ENCODE results near the gene ITIH3. TPM values are rescaled to one million over a fixed set of nuclear protein-coding genes. Genes with fewer than 3 reads are reported as not detected.

ITIH3 gene
- total RNA-seq, 1 donor from 2014 or later, result not detected

DNA sequence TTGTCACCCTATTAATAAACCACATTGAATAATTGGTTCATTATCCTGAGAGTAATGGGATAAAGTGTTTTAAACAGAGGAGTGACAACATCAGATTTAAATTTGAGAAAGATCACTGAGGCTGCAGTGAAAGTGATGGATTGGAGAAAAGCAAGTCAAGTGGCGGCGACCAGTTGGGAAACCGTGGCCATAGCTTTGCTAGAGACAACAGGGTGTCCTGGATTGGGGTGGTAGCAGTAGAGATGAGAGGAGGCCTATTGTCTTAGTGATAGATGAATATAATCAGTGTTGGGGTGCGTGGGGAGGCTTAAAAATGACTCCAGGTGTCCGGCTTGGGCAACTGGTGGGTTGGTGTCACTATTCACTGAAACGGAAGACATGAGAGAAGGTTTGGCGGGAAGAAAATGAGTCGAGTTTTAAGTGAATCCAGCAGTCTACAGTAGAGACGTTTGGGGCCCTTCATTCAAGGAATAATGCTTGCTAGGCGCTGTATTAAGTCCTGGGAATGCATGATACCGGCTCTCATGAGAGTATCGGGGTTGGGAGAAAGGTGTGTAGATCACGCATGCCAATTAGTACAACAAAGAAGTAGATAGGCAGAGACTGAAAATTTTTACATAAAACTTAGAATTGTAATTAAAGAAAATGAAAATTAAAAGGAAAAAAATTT lies 24.7 kb upstream of the ITIH3 start:
- TF ChIP-seq, protein P1, sequence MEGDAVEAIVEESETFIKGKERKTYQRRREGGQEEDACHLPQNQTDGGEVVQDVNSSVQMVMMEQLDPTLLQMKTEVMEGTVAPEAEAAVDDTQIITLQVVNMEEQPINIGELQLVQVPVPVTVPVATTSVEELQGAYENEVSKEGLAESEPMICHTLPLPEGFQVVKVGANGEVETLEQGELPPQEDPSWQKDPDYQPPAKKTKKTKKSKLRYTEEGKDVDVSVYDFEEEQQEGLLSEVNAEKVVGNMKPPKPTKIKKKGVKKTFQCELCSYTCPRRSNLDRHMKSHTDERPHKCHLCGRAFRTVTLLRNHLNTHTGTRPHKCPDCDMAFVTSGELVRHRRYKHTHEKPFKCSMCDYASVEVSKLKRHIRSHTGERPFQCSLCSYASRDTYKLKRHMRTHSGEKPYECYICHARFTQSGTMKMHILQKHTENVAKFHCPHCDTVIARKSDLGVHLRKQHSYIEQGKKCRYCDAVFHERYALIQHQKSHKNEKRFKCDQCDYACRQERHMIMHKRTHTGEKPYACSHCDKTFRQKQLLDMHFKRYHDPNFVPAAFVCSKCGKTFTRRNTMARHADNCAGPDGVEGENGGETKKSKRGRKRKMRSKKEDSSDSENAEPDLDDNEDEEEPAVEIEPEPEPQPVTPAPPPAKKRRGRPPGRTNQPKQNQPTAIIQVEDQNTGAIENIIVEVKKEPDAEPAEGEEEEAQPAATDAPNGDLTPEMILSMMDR (IDR thresholded peaks at IDR 0.05; ENCODE audit: partially characterized antibody, unreplicated experiment), result no peak
- Mint-ChIP-seq H3K27ac (ENCODE audit: unreplicated experiment) (peak overlapping the region; percentile 24), H3K9me3 (ENCODE audit: unreplicated experiment) (peaks cover 4% of the 10 kb centered on the region), H3K4me3 (ENCODE audit: unreplicated experiment) (peak overlapping the region; percentile 96), H3K4me1 (ENCODE audit: low read depth, unreplicated experiment) (peaks cover 15% of the 10 kb centered on the region), H3K36me3 (ENCODE audit: unreplicated experiment) (no peaks in the 10 kb centered on the region), H3K27me3 (ENCODE audit: unreplicated experiment) (peaks cover 8% of the 10 kb centered on the region)
- DNase-seq, result no peak

DNA sequence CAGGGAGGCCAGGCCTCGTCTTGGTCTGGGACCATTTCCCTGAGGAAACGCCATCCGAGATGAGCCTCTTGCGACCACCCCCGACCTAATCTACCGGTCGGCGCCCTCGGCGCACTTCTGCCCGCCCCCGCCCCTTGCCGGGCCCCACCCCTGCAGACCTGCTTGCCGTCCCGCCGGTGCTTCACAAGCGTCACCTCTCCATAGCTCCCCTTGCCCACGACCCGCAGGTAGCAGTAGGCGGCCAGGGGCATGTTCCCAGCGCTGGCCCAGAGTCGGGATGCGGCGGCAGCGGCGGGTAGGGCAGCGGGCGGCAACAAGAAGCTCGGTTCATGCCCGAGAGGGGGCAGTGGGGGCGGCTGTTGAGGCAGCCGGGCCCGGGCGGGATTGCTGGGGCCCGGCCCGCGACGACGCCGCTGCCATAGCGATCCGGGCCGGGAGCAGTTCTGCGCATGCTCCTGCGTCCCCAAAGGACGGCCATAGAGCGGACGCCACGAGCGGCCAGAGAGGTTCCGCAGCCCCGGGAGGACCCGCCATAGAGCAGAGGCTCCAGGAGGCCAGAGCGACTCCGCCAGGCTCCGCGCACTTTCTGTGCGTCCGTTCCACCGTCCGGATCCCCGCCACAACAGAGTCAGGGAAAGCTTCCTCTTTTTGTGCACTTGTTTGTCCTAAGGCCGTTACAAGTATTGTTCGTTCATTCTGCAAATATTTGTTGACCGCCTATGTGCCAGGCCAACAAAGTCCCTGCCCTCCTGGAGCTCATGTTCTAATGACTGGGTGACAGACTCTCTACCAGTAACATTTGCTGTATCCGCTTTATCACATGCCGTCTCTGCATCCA lies 23.9 kb upstream of the ITIH3 start, which contains the start of gene NEK4:
TSS of gene NEK4 (minus strand) at position 445 of the 838 bp plus-strand sequence. CDS start at position 251, 194 bp downstream.
- TF ChIP-seq, protein P1 (IDR thresholded peaks at IDR 0.05; ENCODE audit: partially characterized antibody, unreplicated experiment), result no peak
- H3K4me1 Mint-ChIP-seq (ENCODE audit: low read depth, unreplicated experiment), result peaks cover 15% of the 10 kb centered on the region
- peaks cover 8% of the 10 kb centered on the region for H3K27me3 Mint-ChIP-seq (ENCODE audit: unreplicated experiment)
- H3K9me3 Mint-ChIP-seq (ENCODE audit: unreplicated experiment), result peaks cover 4% of the 10 kb centered on the region
- H3K27ac Mint-ChIP-seq (ENCODE audit: unreplicated experiment), result peak within 1 kb of the TSS; percentile 96
- no peaks in the 10 kb centered on the region for H3K36me3 Mint-ChIP-seq (ENCODE audit: unreplicated experiment)
- H3K4me3 Mint-ChIP-seq (ENCODE audit: unreplicated experiment), result peak within 1 kb of the TSS; percentile 96
- DNase-seq, result peak; percentile 96

DNA sequence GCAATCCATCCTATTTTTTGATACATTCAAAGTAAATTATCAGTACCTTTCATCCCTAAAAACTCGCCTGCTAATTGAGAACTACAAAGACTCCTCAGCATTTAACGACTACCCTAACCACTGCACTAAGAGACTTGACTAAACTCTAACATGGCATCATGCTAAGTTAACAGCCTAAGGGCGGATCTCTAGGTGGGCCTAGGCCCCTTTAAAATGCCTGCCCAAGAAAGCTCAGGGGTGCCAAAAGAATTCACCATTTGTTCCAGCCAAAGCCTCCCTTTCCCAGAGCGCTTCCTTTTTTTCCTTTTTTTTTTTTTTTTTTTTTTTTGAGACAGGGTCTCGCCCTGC lies 23.3 kb upstream of the ITIH3 start:
- Mint-ChIP-seq H3K4me1 (ENCODE audit: low read depth, unreplicated experiment) (peaks cover 15% of the 10 kb centered on the region), H3K4me3 (ENCODE audit: unreplicated experiment) (peak overlapping the region; percentile 96), H3K27me3 (ENCODE audit: unreplicated experiment) (peaks cover 8% of the 10 kb centered on the region), H3K36me3 (ENCODE audit: unreplicated experiment) (no peaks in the 10 kb centered on the region), H3K9me3 (ENCODE audit: unreplicated experiment) (peaks cover 4% of the 10 kb centered on the region), H3K27ac (ENCODE audit: unreplicated experiment) (peak overlapping the region; percentile 96)
- DNase-seq, result no peak
- TF ChIP-seq, protein P1 (IDR thresholded peaks at IDR 0.05; ENCODE audit: partially characterized antibody, unreplicated experiment), result no peak

DNA sequence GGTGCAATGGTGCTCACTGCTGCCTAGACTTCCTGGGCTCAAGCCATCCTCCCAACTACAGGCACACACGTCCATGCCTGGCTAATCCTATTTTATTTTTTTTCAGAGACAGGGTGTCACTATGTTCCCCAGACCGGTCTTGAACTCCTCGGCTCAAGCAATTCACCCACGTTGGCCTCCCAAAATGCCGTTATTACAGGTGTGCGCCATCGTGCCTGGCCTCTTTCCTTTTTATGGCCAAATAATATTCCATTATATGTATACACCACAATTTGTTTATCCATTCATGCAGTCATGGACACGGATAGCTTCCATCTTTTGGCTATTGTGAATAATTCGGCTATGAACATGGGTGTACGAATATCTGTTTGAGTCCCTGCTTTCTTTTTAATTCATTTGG lies 22.9 kb upstream of the ITIH3 start:
- Mint-ChIP-seq H3K9me3 (ENCODE audit: unreplicated experiment) (peaks cover 4% of the 10 kb centered on the region), H3K27me3 (ENCODE audit: unreplicated experiment) (peaks cover 8% of the 10 kb centered on the region), H3K4me3 (ENCODE audit: unreplicated experiment) (peak overlapping the region; percentile 96), H3K4me1 (ENCODE audit: low read depth, unreplicated experiment) (peaks cover 15% of the 10 kb centered on the region), H3K36me3 (ENCODE audit: unreplicated experiment) (no peaks in the 10 kb centered on the region), H3K27ac (ENCODE audit: unreplicated experiment) (no peak overlapping the region)
- no peak for DNase-seq
- TF ChIP-seq, protein P1 (IDR thresholded peaks at IDR 0.05; ENCODE audit: partially characterized antibody, unreplicated experiment), result no peak

All from glutamatergic neuron (in vitro differentiated cells).